ENCODE data around the gene ZNF724.
A peak's percentile ranks its signal among the peaks of the same experiment; 100 is the strongest.
"Not testable (repeated sequence)": the region's sequence is repeated elsewhere in the genome, so short reads cannot be mapped to it uniquely, and the experiment has no call there.

The ZNF724 gene

DNA sequence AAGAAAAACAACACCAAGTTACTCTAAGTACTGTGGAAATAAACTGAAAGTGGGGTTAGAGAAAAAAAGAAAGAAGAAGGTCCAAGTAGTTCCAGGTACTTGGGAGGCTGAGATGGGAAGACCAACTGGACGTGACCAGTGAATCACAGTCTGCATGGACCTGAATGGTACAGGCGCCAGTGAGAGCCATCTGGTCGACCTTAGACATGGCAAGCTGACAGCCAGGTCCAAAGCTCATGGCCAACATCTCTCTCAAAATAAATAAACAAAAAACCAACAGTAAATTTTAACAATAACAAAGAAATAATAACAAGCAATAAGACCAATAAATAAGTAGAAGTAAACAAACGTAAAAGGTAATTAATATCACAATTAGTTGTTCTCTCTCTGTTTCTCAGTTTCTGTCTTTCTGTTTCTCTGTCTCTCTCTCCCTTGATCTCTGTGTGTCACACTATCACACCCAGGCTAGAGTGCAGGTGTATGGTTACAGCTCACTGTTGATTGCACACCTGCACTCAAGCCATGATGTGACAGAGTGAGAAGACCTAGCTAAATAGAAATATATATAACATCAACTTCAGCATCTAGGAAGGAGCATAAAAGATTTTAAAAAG lies 31.6 kb upstream of the ZNF724 start:
- TF ChIP-seq, protein P1, sequence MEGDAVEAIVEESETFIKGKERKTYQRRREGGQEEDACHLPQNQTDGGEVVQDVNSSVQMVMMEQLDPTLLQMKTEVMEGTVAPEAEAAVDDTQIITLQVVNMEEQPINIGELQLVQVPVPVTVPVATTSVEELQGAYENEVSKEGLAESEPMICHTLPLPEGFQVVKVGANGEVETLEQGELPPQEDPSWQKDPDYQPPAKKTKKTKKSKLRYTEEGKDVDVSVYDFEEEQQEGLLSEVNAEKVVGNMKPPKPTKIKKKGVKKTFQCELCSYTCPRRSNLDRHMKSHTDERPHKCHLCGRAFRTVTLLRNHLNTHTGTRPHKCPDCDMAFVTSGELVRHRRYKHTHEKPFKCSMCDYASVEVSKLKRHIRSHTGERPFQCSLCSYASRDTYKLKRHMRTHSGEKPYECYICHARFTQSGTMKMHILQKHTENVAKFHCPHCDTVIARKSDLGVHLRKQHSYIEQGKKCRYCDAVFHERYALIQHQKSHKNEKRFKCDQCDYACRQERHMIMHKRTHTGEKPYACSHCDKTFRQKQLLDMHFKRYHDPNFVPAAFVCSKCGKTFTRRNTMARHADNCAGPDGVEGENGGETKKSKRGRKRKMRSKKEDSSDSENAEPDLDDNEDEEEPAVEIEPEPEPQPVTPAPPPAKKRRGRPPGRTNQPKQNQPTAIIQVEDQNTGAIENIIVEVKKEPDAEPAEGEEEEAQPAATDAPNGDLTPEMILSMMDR (IDR thresholded peaks at IDR 0.05; ENCODE audit: low read depth, low read length): no peak
- DNase-seq (ENCODE audit: low read depth in 2 of 2): no peak
- H3K4me3 ChIP-seq (replicated peaks in 1 of 2; ENCODE audit: low read depth in 2 of 2, low read length in 2 of 2): no peak overlapping the region

DNA sequence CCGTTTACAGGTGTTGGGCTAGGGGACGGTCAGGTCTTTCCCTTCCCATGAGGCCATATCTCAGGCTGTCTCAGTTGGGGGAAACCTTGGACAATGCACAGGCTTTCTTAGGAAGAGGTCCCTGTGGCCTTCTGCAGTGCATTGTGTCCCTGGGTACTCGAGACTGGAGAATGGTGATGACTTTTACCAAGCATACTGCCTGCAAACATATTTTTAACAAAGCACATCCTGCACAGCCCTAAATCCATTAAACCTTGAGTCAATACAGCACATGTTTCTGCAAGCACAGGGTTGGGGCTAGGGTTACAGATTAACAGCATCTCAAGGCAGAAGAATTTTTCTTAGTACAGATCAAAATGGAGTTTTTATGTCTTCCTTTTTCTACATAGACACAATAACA lies 27.9 kb upstream of the ZNF724 start:
- H3K4me3 ChIP-seq (replicated peaks in 1 of 2; ENCODE audit: low read depth in 2 of 2, low read length in 2 of 2); DNase-seq (ENCODE audit: low read depth in 2 of 2): not testable (repeated sequence)

DNA sequence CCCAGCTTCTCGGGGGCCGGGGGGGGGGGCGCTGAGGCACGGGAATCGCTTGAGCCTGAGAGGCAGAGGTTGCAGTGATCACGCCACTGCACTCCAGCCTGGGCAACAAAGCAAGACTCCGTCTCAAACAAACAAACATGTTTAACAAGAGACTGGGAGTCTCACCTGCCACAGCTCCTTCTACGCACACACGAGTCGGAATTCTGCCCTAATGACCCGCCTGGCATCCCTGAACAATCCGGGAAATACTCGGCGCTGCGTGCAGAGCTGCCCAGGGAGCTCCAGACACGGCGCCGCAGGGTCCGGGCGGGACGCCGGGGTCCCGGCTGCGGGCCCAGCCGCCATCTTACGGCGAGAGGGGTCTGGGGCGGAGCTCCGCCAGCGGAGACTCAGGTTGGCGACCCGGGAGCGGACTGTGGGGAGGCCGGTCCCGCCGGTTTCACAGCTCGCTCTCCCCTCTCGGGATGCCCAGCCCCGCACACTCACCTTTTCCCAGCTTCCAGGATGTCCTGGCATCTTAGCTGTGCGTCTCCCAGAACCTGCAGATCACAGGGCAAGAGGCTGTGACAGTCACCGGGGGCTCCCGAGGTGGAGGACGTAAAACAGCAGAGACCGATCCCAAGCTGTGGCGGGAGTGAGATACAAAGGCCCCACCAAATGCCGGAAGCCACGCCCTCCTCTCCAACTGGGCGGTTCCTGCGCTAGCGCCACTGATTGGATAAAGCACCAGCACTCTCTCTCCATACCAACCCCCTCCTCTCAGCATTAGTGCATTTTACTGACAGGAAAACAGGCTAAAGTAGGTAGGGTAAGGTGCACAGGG lies 23.6 kb upstream of the ZNF724 start:
- DNase-seq (ENCODE audit: low read depth in 2 of 2): peak; percentile 88
- peak overlapping the region; percentile 90 to 92 for H3K4me3 ChIP-seq (replicated peaks in 1 of 2; ENCODE audit: low read depth in 2 of 2, low read length in 2 of 2)
- TF ChIP-seq, protein P1 (IDR thresholded peaks at IDR 0.05; ENCODE audit: low read depth, low read length): no peak

DNA sequence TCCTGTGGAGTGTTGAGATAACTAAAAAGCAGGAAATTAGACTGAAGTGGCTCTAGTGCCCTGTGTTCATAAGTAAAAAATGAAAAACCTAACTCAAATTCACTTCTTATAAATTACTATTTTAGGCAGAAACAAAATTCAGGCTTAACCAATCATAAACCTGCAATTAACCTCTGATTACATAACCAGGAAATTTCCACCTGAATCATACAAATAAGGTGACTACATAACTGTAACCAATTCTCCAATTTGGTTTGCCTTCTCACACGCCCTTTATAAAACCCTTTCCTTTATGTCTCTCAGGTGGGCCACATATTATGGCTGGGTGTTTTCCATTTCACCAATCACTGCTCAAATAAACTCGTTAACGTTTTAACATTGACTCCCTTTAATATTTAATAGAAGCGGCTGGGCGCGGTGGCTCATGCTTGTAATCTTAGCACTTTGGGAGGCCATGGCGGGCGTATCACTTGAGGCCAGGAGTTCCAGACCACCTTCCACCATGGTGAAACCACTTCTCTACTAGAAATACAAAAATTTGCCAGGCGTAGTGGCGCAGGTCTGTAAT lies 22.9 kb upstream of the ZNF724 start:
- peak overlapping the region; percentile 90 to 92 for H3K4me3 ChIP-seq (replicated peaks in 1 of 2; ENCODE audit: low read depth in 2 of 2, low read length in 2 of 2)
- peak in 1 of 2 donors; percentile 22 for DNase-seq (ENCODE audit: low read depth in 2 of 2)
- TF ChIP-seq, protein P1 (IDR thresholded peaks at IDR 0.05; ENCODE audit: low read depth, low read length): no peak

DNA sequence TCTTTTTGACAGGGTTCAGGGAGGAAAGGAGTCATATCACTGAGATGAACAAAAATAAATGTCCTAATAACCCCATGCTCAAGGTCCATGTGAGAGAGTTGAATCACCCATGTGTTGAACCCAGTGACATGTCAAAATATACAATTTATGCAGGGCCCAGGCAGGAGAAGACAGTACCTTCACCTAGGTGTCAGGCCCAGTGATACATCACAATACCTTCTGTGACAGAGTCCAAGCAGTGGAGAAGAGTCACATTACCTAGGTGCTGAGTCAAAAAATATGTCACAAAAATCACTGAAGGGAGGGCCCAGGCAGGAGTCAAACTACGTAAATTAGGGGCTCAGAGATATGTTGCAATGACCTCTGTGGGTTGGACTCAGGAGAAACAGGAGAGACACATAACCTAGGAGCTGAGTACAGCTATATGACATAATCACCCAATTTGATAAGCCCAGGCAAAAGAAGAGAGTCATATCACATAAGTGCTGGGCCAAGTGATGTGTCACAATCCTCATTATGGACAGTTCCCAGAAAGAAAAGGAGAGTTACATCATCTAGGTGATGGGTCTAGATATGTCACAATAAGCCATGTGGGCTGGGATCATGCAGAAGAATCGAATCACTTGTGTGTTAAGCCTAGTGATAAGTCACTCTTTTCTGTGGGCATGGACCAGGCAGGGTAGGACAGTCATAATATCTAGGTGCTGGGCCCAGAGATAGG lies 13.8 kb upstream of the ZNF724 start:
- no peak overlapping the region for H3K4me3 ChIP-seq (replicated peaks in 1 of 2; ENCODE audit: low read depth in 2 of 2, low read length in 2 of 2)
- DNase-seq (ENCODE audit: low read depth in 2 of 2): peak in 1 of 2 donors; percentile 17
- TF ChIP-seq, protein P1 (IDR thresholded peaks at IDR 0.05; ENCODE audit: low read depth, low read length): no peak

DNA sequence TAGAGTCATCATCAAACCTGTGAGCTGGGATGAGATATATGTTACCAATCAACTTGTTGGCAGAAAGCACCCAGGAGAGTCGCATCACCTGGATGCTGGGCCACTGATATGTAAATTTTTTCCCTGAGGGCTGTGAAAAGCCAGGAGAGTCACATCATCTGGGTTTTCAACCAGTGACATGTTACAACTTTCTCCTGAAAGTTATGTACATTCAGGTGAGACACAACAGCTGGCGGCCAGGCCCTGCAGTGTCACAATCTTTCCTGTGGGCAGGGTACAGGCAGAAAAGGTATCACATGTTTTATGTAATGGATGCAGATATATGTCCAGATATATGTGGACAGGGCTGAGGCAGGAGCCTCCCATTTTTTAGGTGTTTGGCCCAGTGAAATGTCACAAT lies 13.2 kb upstream of the ZNF724 start:
- no peak for DNase-seq (ENCODE audit: low read depth in 2 of 2)
- TF ChIP-seq, protein P1 (IDR thresholded peaks at IDR 0.05; ENCODE audit: low read depth, low read length): no peak
- no peak overlapping the region for H3K4me3 ChIP-seq (replicated peaks in 1 of 2; ENCODE audit: low read depth in 2 of 2, low read length in 2 of 2)

DNA sequence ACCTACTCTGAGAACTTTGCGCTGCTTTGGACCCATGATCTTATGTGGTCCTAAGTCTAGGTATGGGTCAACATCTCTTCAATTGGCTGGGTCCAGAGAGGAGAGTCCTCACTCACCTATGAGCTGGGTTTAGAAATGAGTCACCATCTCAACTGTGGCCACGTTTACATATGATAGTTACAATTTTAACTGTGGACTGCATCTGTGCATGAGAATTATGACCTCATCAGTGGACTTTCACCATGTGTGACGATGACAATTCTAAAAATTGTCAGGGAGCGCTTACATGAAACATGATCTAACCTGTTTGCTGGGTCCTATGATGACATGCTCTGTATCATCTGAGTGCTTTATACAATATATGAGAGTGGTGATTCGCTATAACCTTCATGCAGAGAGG lies 12.7 kb upstream of the ZNF724 start:
- no peak overlapping the region for H3K4me3 ChIP-seq (replicated peaks in 1 of 2; ENCODE audit: low read depth in 2 of 2, low read length in 2 of 2)
- no peak for DNase-seq (ENCODE audit: low read depth in 2 of 2)
- TF ChIP-seq, protein P1 (IDR thresholded peaks at IDR 0.05; ENCODE audit: low read depth, low read length): no peak
